Lower leg skin (tissue), 3 donors: ENCODE results near the gene LDLR.

Experiments
- POLR2A ChIP-seq, 2 donors: fragments of 450-650 bp; IDR thresholded peaks; one replicate each; pipeline ENCODE4 v1.6.1; 2016 to 2017; ENCODE audit warnings: antibody characterized with exemption in 2 of 2, mild to moderate bottlenecking in 1 of 2, moderate library complexity in 1 of 2
- TF ChIP-seq, protein P1 (sequence below), 3 donors: fragments of 450-650 bp; IDR thresholded peaks; one replicate each; pipeline ENCODE4 v1.5.1; 2016; ENCODE audit warnings: antibody characterized with exemption in 3 of 3, mild to moderate bottlenecking in 3 of 3, moderate library complexity in 2 of 3

DNA sequence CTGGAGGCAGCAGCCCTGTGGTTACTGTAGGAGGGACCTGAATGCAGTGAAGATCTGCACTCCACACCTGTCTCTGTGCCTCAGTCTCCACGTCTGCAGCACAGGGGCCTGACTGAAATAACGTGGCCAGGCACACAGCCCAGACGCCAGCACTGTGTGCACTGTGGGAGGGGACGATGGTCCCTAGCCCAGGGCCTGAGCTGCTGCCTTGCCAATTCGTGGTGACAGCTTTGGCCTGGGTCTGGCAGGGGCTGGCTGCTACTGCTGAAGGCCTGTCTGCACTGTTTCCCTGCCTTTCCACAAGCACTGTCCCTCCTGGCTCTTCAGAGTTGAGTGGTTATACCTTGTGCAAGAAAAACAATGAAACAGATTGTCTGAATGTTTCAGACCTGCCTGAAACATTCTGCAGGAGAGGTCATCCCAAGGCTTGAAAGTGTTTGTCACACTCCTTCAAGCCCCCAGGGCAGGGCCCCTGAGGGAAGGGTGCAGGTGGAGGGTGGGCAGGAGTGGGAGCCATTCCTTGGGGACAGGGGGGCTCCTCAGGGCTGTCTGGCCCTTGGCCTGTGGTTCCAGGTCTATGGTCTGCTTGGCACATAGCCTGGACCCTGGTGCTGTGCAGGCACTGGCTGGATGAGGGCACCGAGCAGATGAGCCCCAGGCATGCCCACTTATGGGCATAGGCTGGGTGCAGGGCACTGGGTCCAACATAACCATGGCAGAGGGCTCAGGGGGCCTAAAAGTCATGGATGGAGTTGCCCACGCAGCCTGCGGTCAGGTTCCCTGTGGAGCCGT lies 38.7 kb upstream of the LDLR start:
- TF ChIP-seq, protein P1, sequence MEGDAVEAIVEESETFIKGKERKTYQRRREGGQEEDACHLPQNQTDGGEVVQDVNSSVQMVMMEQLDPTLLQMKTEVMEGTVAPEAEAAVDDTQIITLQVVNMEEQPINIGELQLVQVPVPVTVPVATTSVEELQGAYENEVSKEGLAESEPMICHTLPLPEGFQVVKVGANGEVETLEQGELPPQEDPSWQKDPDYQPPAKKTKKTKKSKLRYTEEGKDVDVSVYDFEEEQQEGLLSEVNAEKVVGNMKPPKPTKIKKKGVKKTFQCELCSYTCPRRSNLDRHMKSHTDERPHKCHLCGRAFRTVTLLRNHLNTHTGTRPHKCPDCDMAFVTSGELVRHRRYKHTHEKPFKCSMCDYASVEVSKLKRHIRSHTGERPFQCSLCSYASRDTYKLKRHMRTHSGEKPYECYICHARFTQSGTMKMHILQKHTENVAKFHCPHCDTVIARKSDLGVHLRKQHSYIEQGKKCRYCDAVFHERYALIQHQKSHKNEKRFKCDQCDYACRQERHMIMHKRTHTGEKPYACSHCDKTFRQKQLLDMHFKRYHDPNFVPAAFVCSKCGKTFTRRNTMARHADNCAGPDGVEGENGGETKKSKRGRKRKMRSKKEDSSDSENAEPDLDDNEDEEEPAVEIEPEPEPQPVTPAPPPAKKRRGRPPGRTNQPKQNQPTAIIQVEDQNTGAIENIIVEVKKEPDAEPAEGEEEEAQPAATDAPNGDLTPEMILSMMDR (IDR thresholded peaks at IDR 0.05) = no peak
- no peak for TF ChIP-seq POLR2A (IDR thresholded peaks at IDR 0.05)
